ENCODE measurements around the gene UGDH. TPM values are rescaled to one million over a fixed set of nuclear protein-coding genes. Genes with fewer than 3 reads are reported as not detected.

UGDH gene
- total RNA-seq, 1 donor from 2014 or later = 25.9 TPM

DNA sequence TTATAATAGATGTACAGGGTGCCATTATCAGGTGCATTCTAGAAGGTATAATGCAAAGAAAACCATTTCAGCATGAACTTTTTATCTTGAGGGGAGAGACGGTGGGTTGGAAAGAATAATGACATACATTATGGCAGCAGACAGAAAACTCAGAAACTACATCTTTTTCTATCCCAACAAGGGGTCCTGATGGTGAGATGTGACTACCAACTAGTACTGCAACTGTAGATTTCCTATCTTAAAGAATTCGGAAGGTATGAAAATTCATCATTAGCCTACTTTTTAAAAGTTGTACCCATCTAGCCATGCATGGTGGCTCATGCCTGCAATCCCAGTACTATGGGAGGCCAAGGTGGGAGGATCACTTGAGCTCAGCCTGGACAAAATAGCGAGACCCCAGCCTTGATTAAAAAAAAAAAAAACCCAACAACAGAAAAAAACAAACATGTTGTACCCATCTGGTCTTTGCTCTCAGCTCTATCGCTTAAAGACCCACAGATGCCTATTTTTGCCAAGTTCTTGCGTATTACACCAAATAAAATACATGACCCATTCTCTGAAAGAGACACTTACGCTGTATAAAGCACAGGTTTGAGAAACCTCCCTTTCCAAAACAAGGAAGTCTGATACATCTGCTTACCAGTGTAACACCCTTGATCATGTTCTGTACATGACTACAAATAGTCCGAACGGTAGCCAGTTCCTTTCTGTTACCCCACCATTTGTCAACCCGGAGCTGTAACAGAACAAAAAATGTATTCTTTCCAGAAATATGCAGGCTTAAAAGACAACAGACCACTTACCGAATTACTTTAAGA is 70.1 kb downstream of the UGDH start:
- intact Hi-C loops (cut with micrococcal nuclease) = loop anchor here (5.0 to 10.0 kb wide), 2 partner anchors 180 to 412 kb away; partner anchors contain the start of gene SMIM14

GRCh38 chr4:39455486-39455885 is 71.8 kb downstream of the UGDH start:
- intact Hi-C loops (cut with micrococcal nuclease) = loop anchor here (5.0 to 10.0 kb wide), 2 partner anchors 182 to 411 kb away; partner anchors contain the start of gene SMIM14

DNA sequence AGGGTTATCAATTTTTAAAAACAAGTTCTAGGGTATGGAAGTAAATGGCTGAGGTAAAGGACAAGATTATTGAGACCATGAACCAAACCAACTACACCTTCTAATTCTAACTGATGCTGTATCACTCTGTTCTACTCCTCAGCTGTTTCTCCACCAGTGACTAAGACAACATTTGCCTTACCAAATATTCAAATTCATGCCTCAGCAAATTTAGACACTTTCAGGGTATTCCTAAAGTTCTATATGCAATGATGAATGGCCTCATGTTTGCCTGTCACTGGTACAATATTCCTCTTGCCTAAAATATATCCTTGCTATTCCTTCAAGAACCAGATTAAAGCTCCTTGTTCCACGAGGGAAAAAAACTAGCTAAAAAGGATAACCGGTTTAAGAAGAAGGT is 73.5 kb downstream of the UGDH start:
- intact Hi-C loops (cut with micrococcal nuclease) = loop anchor here (10.0 kb wide), 1 partner anchor 409 kb away; no protein-coding TSS in a partner anchor

- intact Hi-C loops (cut with micrococcal nuclease) = loop anchor here (10.0 kb wide), 1 partner anchor 408 kb away; no protein-coding TSS in a partner anchor
Observed at GRCh38 chr4:39452860-39453587, 74.2 kb downstream of the UGDH start.

DNA sequence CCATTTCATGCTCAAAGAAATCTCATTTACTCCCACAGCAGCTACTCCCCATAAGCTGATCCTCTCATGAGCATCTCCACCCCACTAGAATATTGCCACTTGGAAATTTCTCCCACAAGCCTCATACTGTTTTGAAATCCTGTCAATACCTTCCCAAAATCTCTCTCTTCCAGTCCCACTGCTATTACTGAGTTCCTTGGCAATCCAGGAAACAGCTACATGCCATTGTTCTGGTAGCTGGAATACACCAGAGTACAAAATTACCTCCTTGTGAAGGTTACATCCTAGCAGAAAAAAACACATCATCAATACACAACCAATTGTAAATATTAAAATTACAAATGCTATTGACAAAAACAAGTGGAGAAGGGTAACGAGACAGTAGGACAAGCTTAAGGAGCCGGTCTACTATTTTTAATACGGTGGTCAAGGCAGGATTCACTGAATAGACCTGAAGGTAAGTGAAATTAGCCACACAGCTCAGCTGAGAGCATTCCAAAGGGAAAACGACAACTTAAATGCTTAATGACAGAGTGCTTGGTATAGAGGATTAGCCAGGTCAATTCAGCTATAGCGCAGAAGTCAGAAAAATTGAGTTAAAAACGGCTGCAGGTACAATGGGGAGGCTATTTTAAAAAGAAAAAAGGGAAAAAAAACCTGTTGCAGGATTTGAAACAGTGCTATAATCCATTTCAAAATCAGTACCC is 74.9 kb downstream of the UGDH start:
- intact Hi-C loops (cut with micrococcal nuclease) = loop anchor here (10.0 kb wide), 1 partner anchor 408 kb away; no protein-coding TSS in a partner anchor

- intact Hi-C loops (cut with micrococcal nuclease) = loop anchor here (10.0 kb wide), 1 partner anchor 407 kb away; no protein-coding TSS in a partner anchor
Observed at GRCh38 chr4:39451423-39452023, 75.7 kb downstream of the UGDH start.

DNA sequence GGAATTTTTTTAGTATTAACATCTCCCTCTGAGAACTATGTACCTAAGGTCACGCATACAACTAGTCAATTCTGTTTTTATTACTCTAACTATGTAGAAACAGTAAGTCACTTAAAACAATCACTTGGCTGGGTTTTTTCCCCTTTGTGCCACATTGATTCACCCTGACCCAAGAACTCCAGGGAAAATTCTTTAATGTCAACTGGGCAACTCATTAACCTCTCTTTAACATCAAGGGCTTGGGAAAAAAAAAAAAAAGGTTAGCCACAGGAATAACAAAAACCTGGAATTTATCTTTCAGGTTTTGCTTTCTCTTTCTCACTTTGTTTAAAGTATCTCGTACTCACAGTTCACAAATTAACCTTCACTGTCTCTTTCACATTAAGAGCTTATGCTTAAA is 76.6 kb downstream of the UGDH start:
- intact Hi-C loops (cut with micrococcal nuclease) = loop anchor here (10.0 kb wide), 1 partner anchor 406 kb away; no protein-coding TSS in a partner anchor

Other genes with a start within 250 kb of the UGDH start
- 64.9 and 68.5 TPM in 2 replicates for gene RFC1, start 161.1 kb downstream of the UGDH start, total RNA-seq
- gene KLB, start 120.5 kb downstream of the UGDH start, total RNA-seq = not detected in 2 replicates
- 1,381 and 1,435 TPM in 2 replicates for gene RPL9, start 68.5 kb downstream of the UGDH start, total RNA-seq
- gene LIAS, start 68.4 kb downstream of the UGDH start, total RNA-seq = 14.3 and 16.5 TPM in 2 replicates
- gene SMIM14, start 111.4 kb upstream of the UGDH start, total RNA-seq = 2.6 and 4.1 TPM in 2 replicates
- gene UBE2K, start 170.7 kb upstream of the UGDH start, total RNA-seq = 73.6 and 76.0 TPM in 2 replicates